Measurements from ENCODE around the gene PLA2G15.

GRCh38 chr16:68219725-68220351, 25.3 kb upstream of the PLA2G15 start:
- no peak for TF ChIP-seq CTCF (tag by site-specific recombination; IDR thresholded peaks at IDR 0.05)
- TF ChIP-seq ZNF24 (tag by site-specific recombination; IDR thresholded peaks at IDR 0.05), result no peak
- no peak for TF ChIP-seq SETDB1 (IDR thresholded peaks at IDR 0.05; ENCODE audit: insufficient read length, low read length)
- no peak for TF ChIP-seq ZNF530 (tag by site-specific recombination; IDR thresholded peaks at IDR 0.05; ENCODE audit: low read depth)
- TF ChIP-seq ZXDB (tag by site-specific recombination; IDR thresholded peaks at IDR 0.05), result no peak
- TF ChIP-seq SALL2 (tag by site-specific recombination; IDR thresholded peaks at IDR 0.05; ENCODE audit: borderline replicate concordance), result no peak
- TF ChIP-seq ZNF558 (tag by site-specific recombination; IDR thresholded peaks at IDR 0.05), result no peak

Data from HEK293 (cell line).